WTC11 (cell line): ENCODE results near the gene GNAL. TPM values are rescaled to one million over a fixed set of nuclear protein-coding genes. Genes with fewer than 3 reads are reported as not detected.
A peak's percentile ranks its signal among the peaks of the same experiment; 100 is the strongest.

Experiments used
- ATAC-seq: fragments of 200-7000 bp; cut with Tn5 transposase; 2 replicates; pipeline ENCODE4 v1.10.0; 2021; ENCODE audit warnings: mild to moderate bottlenecking, moderate library complexity
- CTCF ChIA-PET: fragments of 300-600 bp; sonication (Branson Sonifier 250); formaldehyde crosslinking; loops from one replicate; lab custom pipeline; 2021; ENCODE audit warnings: antibody characterized with exemption; lab: Charles Lee
- POLR2A ChIA-PET: fragments of 350-600 bp; sonication (Branson Sonifier 250); formaldehyde crosslinking; loops from one replicate; lab custom pipeline; 2021; ENCODE audit warnings: antibody characterized with exemption; lab: Charles Lee
- DNase-seq: peaks from one replicate; pipeline ENCODE4 v3.0.0; 2021; ENCODE audit warnings: low spot score
- H3K27ac Mint-ChIP-seq: 2 replicates; pipeline ENCODE4 v1.8.0; 2021; ENCODE audit warnings: mixed read lengths
- H3K27me3 Mint-ChIP-seq: 2 replicates; pipeline ENCODE4 v1.8.0; 2021; ENCODE audit warnings: low read depth, mild to moderate bottlenecking, moderate library complexity, mixed read lengths
- H3K36me3 Mint-ChIP-seq: 2 replicates; pipeline ENCODE4 v1.8.0; 2021; ENCODE audit warnings: mixed read lengths
- H3K4me1 Mint-ChIP-seq: 2 replicates; pipeline ENCODE4 v1.8.0; 2022; ENCODE audit warnings: mixed read lengths
- H3K4me3 Mint-ChIP-seq: 2 replicates; pipeline ENCODE4 v1.8.0; 2021; ENCODE audit warnings: mild to moderate bottlenecking, moderate library complexity, mixed read lengths
- H3K9me3 Mint-ChIP-seq: 2 replicates; pipeline ENCODE4 v1.8.0; 2021; ENCODE audit warnings: mixed read lengths
- CBFB ChIP-seq: sonication (generic); formaldehyde crosslinking; IDR thresholded peaks from 2 replicates; pipeline ENCODE4 v1.8.1; 2022; ENCODE audit warnings: mild to moderate bottlenecking, low read depth, missing genetic modification reagents
- MXD4 ChIP-seq: fragments of 250-450 bp; sonication (Bioruptor Pico); IDR thresholded peaks from 2 replicates; pipeline ENCODE4 v1.8.0; 2021; ENCODE audit warnings: mild to moderate bottlenecking, moderate library complexity, borderline replicate concordance
- NR2C2 ChIP-seq: sonication (generic); formaldehyde crosslinking; IDR thresholded peaks from 2 replicates; pipeline ENCODE4 v1.8.0; 2022; ENCODE audit warnings: mild to moderate bottlenecking, missing genetic modification reagents
- NR3C1 ChIP-seq: sonication (generic); formaldehyde crosslinking; conservative IDR thresholded peaks from 2 replicates; pipeline ENCODE4 v1.8.1; 2023; ENCODE audit warnings: low read depth, mild to moderate bottlenecking, missing genetic modification reagents
- TCF7 ChIP-seq: sonication (generic); formaldehyde crosslinking; IDR thresholded peaks from 2 replicates; pipeline ENCODE4 v1.8.0; 2022; ENCODE audit warnings: mild to moderate bottlenecking, low read depth, missing genetic modification reagents, moderate library complexity
- total RNA-seq: library from RNA; stranded (reverse); gene quantifications from 3 replicates; pipeline ENCODE4 v1.2.3, GENCODE V29; 2021
- TF ChIP-seq, protein P1 (sequence below): fragments of 250-450 bp; sonication (Bioruptor Pico); IDR thresholded peaks from 2 replicates; pipeline ENCODE4 v1.9.0; 2021; ENCODE audit warnings: mild to moderate bottlenecking, borderline replicate concordance
- TF ChIP-seq, protein P2 (sequence below): sonication (generic); formaldehyde crosslinking; IDR thresholded peaks from 2 replicates; pipeline ENCODE4 v1.8.1; 2023; ENCODE audit warnings: mild to moderate bottlenecking, missing genetic modification reagents
- TF ChIP-seq, protein P3 (sequence below): sonication (generic); formaldehyde crosslinking; IDR thresholded peaks from 2 replicates; pipeline ENCODE4 v1.8.0; 2022; ENCODE audit warnings: mild to moderate bottlenecking, missing genetic modification reagents
- TF ChIP-seq, protein P4 (sequence below): sonication (generic); formaldehyde crosslinking; IDR thresholded peaks from 2 replicates; pipeline ENCODE4 v1.8.1; 2023; ENCODE audit warnings: mild to moderate bottlenecking, missing genetic modification reagents, moderate library complexity
- TF ChIP-seq, protein P5 (sequence below): fragments of 250-450 bp; sonication (Bioruptor Pico); IDR thresholded peaks from 2 replicates; pipeline ENCODE4 v1.9.0; 2021; ENCODE audit warnings: moderate library complexity, mild to moderate bottlenecking, inconsistent platforms, borderline replicate concordance
- TF ChIP-seq, protein P6 (sequence below): sonication (generic); formaldehyde crosslinking; conservative IDR thresholded peaks from 2 replicates; pipeline ENCODE4 v1.8.1; 2023; ENCODE audit warnings: mild to moderate bottlenecking, low read depth, missing genetic modification reagents, moderate library complexity
- TF ChIP-seq, protein P7 (sequence below): fragments of 200-600 bp; IDR thresholded peaks from 2 replicates; pipeline ENCODE4 v1.8.0; 2022; ENCODE audit warnings: antibody characterized with exemption

The GNAL gene
- total RNA-seq, 1 experiment from 2014 or later = 22.3 TPM

DNA sequence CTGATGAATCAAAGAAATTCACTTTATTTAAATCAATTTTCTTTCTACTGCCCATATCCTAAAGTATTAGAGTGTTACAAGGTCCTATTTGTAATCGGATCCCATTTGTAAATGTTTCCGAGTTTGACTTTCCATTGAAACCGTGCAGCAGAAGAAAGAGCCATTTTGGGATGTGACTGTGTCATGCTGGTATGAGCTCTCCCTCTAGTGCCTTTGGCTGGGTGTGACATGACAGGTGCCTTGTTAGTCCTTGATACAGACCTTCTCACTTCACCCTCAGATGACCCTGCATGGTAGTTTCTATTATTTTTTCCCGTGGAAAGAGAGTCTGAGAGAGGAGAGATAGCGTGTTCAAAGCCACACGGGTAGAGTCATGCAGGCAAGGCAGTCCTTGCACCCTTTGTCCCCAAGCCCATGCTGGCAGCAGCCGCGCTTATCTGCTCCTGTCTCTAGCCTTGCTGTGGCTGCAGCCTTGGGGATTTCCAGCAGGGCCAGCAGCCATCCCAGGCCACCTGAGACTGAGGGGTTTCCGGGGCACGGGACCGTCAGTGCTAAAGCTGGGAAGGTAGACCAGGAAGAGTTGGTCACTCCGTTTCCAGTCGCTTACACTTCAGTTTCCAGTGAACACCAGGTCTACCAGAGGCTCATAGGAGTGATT is 183.5 kb downstream of the GNAL start:
- Mint-ChIP-seq H3K9me3 (peaks cover 15% of the 10 kb centered on the region), H3K36me3 (peaks cover 46% of the 10 kb centered on the region), H3K4me3 (no peak overlapping the region), H3K4me1 (peaks cover 16% of the 10 kb centered on the region), H3K27me3 (no peaks in the 10 kb centered on the region), H3K27ac (no peak overlapping the region)
- DNase-seq (no peak), ATAC-seq (peak; percentile 63)
- POLR2A ChIA-PET = no interaction called here
- CTCF ChIA-PET = interaction anchor here (0.6 to 1.5 kb wide), 4 partner anchors 58 to 218 kb away, joined by 3 to 6 read pairs (median 3); no protein-coding TSS in a partner anchor
- TF ChIP-seq NR3C1 (CRISPR knock-in tag) = no peak
- TF ChIP-seq, protein P1, sequence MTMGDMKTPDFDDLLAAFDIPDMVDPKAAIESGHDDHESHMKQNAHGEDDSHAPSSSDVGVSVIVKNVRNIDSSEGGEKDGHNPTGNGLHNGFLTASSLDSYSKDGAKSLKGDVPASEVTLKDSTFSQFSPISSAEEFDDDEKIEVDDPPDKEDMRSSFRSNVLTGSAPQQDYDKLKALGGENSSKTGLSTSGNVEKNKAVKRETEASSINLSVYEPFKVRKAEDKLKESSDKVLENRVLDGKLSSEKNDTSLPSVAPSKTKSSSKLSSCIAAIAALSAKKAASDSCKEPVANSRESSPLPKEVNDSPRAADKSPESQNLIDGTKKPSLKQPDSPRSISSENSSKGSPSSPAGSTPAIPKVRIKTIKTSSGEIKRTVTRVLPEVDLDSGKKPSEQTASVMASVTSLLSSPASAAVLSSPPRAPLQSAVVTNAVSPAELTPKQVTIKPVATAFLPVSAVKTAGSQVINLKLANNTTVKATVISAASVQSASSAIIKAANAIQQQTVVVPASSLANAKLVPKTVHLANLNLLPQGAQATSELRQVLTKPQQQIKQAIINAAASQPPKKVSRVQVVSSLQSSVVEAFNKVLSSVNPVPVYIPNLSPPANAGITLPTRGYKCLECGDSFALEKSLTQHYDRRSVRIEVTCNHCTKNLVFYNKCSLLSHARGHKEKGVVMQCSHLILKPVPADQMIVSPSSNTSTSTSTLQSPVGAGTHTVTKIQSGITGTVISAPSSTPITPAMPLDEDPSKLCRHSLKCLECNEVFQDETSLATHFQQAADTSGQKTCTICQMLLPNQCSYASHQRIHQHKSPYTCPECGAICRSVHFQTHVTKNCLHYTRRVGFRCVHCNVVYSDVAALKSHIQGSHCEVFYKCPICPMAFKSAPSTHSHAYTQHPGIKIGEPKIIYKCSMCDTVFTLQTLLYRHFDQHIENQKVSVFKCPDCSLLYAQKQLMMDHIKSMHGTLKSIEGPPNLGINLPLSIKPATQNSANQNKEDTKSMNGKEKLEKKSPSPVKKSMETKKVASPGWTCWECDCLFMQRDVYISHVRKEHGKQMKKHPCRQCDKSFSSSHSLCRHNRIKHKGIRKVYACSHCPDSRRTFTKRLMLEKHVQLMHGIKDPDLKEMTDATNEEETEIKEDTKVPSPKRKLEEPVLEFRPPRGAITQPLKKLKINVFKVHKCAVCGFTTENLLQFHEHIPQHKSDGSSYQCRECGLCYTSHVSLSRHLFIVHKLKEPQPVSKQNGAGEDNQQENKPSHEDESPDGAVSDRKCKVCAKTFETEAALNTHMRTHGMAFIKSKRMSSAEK (CRISPR knock-in tag) = no peak
- TF ChIP-seq CBFB = no peak
- TF ChIP-seq, protein P2, sequence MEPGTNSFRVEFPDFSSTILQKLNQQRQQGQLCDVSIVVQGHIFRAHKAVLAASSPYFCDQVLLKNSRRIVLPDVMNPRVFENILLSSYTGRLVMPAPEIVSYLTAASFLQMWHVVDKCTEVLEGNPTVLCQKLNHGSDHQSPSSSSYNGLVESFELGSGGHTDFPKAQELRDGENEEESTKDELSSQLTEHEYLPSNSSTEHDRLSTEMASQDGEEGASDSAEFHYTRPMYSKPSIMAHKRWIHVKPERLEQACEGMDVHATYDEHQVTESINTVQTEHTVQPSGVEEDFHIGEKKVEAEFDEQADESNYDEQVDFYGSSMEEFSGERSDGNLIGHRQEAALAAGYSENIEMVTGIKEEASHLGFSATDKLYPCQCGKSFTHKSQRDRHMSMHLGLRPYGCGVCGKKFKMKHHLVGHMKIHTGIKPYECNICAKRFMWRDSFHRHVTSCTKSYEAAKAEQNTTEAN (CRISPR knock-in tag) = no peak

DNA sequence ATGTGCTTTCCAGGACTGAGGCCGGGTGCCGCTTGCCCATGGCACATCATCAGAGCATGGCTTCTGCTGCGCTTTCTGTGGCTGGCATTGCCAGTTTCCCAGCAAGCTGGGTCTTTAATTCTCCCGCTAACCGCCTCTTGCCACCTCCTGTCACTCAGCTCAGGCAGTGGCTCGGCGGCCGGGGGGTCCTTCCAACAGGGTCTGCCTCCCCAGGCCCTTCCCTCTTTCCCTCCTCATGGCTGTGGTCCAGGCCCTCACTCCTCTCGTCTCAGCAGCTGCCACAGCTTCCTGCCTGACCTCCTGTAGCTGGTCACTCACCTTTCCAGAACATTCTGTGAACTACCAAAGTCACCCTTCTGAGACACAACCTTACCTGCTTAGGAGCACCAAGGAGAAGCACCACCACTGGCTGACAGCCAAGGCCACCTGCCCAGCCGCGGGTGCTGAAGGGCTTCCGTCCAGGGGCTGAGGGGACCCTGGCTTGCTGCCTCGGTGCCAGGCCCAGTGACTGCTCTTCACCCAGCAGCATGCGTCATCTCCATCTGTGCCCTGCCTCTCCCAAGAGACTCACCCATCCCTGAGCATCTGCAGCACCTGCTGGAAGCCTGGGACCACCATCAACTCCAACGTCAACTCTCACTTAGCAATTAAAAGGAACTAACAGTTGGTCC is 184.7 kb downstream of the GNAL start:
- TF ChIP-seq, protein P3, sequence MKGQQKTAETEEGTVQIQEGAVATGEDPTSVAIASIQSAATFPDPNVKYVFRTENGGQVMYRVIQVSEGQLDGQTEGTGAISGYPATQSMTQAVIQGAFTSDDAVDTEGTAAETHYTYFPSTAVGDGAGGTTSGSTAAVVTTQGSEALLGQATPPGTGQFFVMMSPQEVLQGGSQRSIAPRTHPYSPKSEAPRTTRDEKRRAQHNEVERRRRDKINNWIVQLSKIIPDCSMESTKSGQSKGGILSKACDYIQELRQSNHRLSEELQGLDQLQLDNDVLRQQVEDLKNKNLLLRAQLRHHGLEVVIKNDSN (CRISPR knock-in tag) = no peak
- TF ChIP-seq, protein P4, sequence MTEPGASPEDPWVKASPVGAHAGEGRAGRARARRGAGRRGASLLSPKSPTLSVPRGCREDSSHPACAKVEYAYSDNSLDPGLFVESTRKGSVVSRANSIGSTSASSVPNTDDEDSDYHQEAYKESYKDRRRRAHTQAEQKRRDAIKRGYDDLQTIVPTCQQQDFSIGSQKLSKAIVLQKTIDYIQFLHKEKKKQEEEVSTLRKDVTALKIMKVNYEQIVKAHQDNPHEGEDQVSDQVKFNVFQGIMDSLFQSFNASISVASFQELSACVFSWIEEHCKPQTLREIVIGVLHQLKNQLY (CRISPR knock-in tag) = no peak
- TF ChIP-seq, protein P5, sequence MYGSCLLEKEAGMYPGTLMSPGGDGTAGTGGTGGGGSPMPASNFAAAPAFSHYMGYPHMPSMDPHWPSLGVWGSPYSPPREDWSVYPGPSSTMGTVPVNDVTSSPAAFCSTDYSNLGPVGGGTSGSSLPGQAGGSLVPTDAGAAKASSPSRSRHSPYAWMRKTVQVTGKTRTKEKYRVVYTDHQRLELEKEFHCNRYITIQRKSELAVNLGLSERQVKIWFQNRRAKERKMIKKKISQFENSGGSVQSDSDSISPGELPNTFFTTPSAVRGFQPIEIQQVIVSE = no peak
- no peak for TF ChIP-seq MXD4
- TF ChIP-seq, protein P2 (CRISPR knock-in tag) = no peak
- TF ChIP-seq, all 79 proteins: peak for 0
- no peaks in the 10 kb centered on the region for H3K27me3 Mint-ChIP-seq
- peaks cover 15% of the 10 kb centered on the region for H3K9me3 Mint-ChIP-seq
- POLR2A ChIA-PET = interaction anchor here (0.5 kb wide), 1 partner anchor 33 kb away, joined by 3 read pairs; no protein-coding TSS in a partner anchor
- H3K36me3 Mint-ChIP-seq = peaks cover 40% of the 10 kb centered on the region
- DNase-seq (no peak), ATAC-seq (no peak)
- CTCF ChIA-PET = interaction anchor here (1.2 kb wide), 1 partner anchor 57 kb away, joined by 3 read pairs; no protein-coding TSS in a partner anchor
- peak overlapping the region; percentile 38; the same call in 1 of the 2 replicates for H3K27ac Mint-ChIP-seq
- no peak overlapping the region for H3K4me3 Mint-ChIP-seq
- H3K4me1 Mint-ChIP-seq = peaks cover 15% of the 10 kb centered on the region

DNA sequence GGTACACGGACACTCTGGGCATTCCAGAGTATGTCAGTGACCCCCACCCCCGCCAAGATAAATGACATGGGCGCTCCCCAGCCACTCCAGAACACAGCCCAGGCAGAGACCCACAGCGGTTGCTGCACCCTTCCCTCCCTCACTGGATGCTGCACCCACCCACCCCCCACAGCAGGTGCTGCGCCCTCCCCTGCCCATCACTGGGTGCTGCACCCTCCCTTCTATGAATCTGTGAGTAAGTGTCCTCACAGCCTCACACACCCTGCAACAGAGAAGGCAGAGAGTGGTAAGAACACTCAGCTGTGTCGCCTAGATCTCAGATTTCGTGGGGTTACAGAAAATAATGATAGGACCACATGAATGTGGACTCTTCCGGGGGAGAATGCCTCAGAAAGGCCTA is 185.6 kb downstream of the GNAL start:
- CTCF ChIA-PET = no interaction called here
- H3K27me3 Mint-ChIP-seq = no peaks in the 10 kb centered on the region
- TF ChIP-seq, protein P6, sequence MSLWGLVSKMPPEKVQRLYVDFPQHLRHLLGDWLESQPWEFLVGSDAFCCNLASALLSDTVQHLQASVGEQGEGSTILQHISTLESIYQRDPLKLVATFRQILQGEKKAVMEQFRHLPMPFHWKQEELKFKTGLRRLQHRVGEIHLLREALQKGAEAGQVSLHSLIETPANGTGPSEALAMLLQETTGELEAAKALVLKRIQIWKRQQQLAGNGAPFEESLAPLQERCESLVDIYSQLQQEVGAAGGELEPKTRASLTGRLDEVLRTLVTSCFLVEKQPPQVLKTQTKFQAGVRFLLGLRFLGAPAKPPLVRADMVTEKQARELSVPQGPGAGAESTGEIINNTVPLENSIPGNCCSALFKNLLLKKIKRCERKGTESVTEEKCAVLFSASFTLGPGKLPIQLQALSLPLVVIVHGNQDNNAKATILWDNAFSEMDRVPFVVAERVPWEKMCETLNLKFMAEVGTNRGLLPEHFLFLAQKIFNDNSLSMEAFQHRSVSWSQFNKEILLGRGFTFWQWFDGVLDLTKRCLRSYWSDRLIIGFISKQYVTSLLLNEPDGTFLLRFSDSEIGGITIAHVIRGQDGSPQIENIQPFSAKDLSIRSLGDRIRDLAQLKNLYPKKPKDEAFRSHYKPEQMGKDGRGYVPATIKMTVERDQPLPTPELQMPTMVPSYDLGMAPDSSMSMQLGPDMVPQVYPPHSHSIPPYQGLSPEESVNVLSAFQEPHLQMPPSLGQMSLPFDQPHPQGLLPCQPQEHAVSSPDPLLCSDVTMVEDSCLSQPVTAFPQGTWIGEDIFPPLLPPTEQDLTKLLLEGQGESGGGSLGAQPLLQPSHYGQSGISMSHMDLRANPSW (CRISPR knock-in tag) = no peak
- TF ChIP-seq, protein P7, sequence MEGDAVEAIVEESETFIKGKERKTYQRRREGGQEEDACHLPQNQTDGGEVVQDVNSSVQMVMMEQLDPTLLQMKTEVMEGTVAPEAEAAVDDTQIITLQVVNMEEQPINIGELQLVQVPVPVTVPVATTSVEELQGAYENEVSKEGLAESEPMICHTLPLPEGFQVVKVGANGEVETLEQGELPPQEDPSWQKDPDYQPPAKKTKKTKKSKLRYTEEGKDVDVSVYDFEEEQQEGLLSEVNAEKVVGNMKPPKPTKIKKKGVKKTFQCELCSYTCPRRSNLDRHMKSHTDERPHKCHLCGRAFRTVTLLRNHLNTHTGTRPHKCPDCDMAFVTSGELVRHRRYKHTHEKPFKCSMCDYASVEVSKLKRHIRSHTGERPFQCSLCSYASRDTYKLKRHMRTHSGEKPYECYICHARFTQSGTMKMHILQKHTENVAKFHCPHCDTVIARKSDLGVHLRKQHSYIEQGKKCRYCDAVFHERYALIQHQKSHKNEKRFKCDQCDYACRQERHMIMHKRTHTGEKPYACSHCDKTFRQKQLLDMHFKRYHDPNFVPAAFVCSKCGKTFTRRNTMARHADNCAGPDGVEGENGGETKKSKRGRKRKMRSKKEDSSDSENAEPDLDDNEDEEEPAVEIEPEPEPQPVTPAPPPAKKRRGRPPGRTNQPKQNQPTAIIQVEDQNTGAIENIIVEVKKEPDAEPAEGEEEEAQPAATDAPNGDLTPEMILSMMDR = no peak
- TF ChIP-seq NR2C2 (CRISPR knock-in tag) (no peak), TCF7 (CRISPR knock-in tag) (no peak)

More for the DNA sequence above, 185.6 kb downstream of the GNAL start:
- ATAC-seq = no peak
- POLR2A ChIA-PET = no interaction called here
- Mint-ChIP-seq H3K4me1 (peaks cover 15% of the 10 kb centered on the region), H3K27ac (no peak overlapping the region), H3K9me3 (peaks cover 15% of the 10 kb centered on the region), H3K36me3 (peaks cover 38% of the 10 kb centered on the region), H3K4me3 (no peak overlapping the region)
- DNase-seq = no peak
